ENCODE data around the gene LCE1A.
A peak's percentile ranks its signal among the peaks of the same experiment; 100 is the strongest.

The LCE1A gene

DNA sequence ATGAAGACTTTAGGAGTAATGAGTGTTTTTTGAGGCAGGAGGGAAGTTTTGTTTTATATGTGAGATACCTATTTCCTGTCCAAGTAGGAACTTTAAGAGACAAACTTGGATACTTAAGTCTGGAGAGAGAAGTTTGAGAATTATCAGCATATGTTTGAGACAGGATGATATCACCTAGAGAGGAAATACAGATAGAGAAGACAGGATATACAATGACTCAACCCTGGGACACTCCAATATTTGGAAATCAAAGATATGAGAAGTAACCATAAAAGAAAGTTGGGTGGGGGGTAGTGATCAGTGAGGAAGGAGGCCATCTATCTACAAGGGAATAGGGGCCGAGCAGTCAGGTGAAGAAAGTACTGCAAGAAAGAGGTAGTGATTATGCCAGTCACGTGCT is 39.0 kb downstream of the LCE1A start:
- TF ChIP-seq, protein P1, sequence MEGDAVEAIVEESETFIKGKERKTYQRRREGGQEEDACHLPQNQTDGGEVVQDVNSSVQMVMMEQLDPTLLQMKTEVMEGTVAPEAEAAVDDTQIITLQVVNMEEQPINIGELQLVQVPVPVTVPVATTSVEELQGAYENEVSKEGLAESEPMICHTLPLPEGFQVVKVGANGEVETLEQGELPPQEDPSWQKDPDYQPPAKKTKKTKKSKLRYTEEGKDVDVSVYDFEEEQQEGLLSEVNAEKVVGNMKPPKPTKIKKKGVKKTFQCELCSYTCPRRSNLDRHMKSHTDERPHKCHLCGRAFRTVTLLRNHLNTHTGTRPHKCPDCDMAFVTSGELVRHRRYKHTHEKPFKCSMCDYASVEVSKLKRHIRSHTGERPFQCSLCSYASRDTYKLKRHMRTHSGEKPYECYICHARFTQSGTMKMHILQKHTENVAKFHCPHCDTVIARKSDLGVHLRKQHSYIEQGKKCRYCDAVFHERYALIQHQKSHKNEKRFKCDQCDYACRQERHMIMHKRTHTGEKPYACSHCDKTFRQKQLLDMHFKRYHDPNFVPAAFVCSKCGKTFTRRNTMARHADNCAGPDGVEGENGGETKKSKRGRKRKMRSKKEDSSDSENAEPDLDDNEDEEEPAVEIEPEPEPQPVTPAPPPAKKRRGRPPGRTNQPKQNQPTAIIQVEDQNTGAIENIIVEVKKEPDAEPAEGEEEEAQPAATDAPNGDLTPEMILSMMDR (IDR thresholded peaks at IDR 0.05; ENCODE audit: borderline replicate concordance, insufficient read depth, low read depth, low read length) = no peak
- no peak overlapping the region for H3K4me3 ChIP-seq (ENCODE audit: low read depth, low read length)

DNA sequence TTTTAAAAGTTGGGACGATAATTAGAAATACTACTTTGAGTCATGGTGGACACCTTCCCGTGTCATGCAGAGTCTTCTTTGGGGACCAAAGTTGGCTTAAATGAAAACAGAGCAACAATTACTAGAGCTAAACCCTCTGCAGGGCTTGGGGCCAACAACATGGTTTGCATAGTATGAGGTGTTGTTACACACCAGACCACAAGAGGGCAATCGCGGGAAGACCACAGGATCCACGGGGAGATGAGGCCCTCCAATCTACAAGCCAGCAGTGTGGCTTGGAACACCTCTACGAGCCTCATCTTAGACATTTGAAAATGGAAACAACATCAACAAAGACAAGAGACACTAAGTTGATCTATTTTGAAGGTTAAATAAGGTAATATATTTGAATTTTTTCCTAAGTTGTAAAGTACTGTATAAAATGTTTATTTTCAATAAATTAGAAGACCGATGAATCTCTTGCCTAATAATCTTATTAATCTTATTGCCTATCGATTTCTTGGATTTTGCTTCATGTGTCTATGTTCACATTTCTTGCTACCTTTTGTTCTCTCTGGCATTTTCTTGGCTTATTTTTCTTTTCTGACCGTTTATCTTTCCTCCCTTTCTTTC is 42.6 kb downstream of the LCE1A start:
- TF ChIP-seq, protein P1 (IDR thresholded peaks at IDR 0.05; ENCODE audit: borderline replicate concordance, insufficient read depth, low read depth, low read length) = peak; percentile 74
- no peak overlapping the region for H3K4me3 ChIP-seq (ENCODE audit: low read depth, low read length)

DNA sequence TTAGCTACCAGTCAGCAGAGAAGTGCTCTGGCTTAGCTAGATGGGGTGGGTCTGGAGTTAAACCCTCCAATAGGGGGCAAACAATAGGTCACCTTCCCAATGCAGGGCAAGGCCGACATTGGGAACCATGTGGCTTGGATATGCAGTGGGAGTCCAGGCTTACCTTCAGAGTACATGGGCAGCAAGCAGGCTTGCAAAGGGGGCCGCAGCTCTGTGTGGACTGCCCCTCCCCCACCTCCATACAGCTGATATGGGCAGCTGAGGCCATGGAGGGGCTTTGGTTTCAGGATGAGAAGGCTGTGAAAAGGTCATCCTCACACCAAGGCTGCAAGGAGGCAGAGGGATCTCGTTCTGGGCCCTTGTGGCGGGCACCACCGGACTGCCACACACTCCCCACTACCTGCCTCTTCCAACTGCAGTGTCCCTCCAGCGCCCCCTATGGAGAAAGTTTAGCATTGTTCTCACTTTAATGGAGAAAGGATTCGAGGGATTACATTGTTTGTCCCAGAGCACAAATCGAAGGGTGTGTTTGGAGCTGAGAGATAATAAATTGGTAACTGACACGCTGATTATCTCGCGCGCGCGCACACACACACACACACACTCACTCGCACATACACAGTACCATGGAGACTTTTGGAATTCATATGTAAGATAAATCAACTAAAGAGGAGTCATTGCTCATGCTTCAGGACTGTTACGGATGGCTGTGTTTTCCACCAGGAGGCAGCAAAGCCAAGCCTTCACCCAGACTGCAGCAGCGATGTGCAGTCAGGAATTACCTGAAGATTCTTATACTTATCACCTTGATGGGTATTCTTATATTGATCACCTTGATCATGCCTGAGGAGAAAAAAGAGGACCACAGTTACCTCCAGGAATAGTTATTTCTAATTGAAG is 43.8 kb downstream of the LCE1A start:
- TF ChIP-seq, protein P1 (IDR thresholded peaks at IDR 0.05; ENCODE audit: borderline replicate concordance, insufficient read depth, low read depth, low read length) = peak; percentile 46
- H3K4me3 ChIP-seq (ENCODE audit: low read depth, low read length) = no peak overlapping the region

DNA sequence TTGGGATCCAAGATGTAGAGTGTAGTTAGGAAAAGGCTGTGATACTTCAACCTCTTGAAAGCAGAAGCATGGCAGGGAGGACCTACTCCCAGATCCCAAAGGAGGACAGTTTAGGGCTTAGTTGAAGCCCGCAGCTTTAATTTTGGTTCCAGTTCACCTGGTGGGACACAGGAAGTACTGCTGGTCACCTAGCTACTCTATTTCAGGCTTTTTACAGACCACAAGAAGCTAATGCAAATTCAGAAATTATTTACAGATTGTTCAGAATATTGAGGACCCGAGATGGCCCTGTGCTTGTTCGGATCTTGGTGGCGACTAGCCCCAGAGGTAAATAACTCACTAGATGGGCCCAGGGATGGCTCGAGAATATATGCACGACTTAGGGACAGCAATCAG is 44.5 kb downstream of the LCE1A start:
- TF ChIP-seq, protein P1 (IDR thresholded peaks at IDR 0.05; ENCODE audit: borderline replicate concordance, insufficient read depth, low read depth, low read length) = no peak

DNA sequence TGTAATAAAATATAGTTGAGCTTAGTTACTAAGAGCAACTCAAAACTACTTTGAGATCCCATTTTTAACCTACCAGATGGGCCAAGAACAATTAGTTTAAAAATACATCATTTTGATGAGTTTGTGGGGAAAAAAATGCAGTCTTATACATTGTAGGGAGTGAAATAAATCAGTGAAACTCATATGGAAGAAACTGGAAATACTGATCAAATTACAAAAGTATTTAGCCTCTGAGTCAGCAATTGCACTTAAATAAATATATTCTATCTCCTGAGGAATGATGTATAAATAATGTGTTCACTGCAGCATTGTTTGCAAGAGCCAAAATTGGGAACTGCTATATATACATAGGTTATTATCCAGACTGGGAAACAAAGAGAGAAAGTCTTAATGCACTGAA is 46.2 kb downstream of the LCE1A start:
- H3K4me3 ChIP-seq (ENCODE audit: low read depth, low read length) = no peak overlapping the region
- TF ChIP-seq, protein P1 (IDR thresholded peaks at IDR 0.05; ENCODE audit: borderline replicate concordance, insufficient read depth, low read depth, low read length) = no peak

More for the DNA sequence above, 44.5 kb downstream of the LCE1A start:
- no peak overlapping the region for H3K4me3 ChIP-seq (ENCODE audit: low read depth, low read length)

DNA sequence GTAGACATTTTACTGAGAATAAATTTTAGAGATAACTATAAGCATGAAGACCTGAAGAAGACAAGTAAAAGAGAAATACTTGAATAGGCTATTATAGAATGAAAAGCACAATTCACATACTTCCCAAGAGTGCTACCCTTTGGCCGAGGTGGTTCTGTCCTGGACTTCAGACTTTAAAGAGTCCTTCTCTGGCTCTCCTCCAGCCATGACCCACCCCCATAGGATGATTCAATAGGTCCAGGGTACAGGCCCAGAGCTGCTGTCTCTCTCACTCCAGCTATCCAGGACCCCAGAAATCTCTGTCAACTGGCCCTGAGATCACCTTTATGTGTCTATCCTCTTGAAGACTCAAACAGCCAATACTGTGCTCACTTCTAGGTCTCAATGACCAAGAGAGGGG is 49.6 kb downstream of the LCE1A start:
- no peak overlapping the region for H3K4me3 ChIP-seq (ENCODE audit: low read depth, low read length)
- TF ChIP-seq, protein P1 (IDR thresholded peaks at IDR 0.05; ENCODE audit: borderline replicate concordance, insufficient read depth, low read depth, low read length) = no peak

Data from GM12875 (cell line).